Measurements from ENCODE around the gene RPUSD1. TPM values are rescaled to one million over a fixed set of nuclear protein-coding genes. Genes with fewer than 3 reads are reported as not detected.

RPUSD1 gene
- 22.4 and 26.2 TPM in 2 replicates for total RNA-seq (2016; rRNA removed; fragmentation: Illumina TruSeq; extraction: Trizol)
- total RNA-seq (2016; cell fraction: cytosol; rRNA removed; fragmentation: Illumina TruSeq; extraction: Trizol; ENCODE audit: low read depth): 18.7 and 21.8 TPM in 2 replicates
- 20.2 and 24.6 TPM in 2 replicates for total RNA-seq (2016; cell fraction: insoluble cytoplasmic fraction; rRNA removed; fragmentation: Illumina TruSeq; extraction: Trizol)
- 34.6 and 36.7 TPM in 2 replicates for total RNA-seq (2016; cell fraction: membrane; rRNA removed; fragmentation: Illumina TruSeq; extraction: Trizol)
- total RNA-seq (2016; cell fraction: nucleus; rRNA removed; fragmentation: Illumina TruSeq; extraction: Trizol): 13.4 and 16.9 TPM in 2 replicates
- polyA plus RNA-seq (2011; rRNA removed): 13.1 and 15.9 TPM in 2 replicates
- polyA plus RNA-seq (2011; cell fraction: cytosol; rRNA removed): 11.8 and 20.0 TPM in 2 replicates
- 47.0 and 47.2 TPM in 2 replicates for polyA plus RNA-seq (2011; cell fraction: nucleus; rRNA removed)
- polyA plus RNA-seq (2012): 6.9 and 11.4 TPM in 2 replicates
- 23.0 and 24.2 TPM in 2 replicates for polyA plus RNA-seq (2016; cell fraction: cytosol; fragmentation: Illumina TruSeq; extraction: Trizol; ENCODE audit: low read depth)
- 22.5 and 24.4 TPM in 2 replicates for polyA plus RNA-seq (2016; cell fraction: insoluble cytoplasmic fraction; fragmentation: Illumina TruSeq; extraction: Trizol; ENCODE audit: low read depth)
- 32.9 and 33.9 TPM in 2 replicates for polyA plus RNA-seq (2016; cell fraction: membrane; fragmentation: Illumina TruSeq; extraction: Trizol; ENCODE audit: low read depth)
- polyA plus RNA-seq (2016; cell fraction: nucleus; fragmentation: Illumina TruSeq; extraction: Trizol; ENCODE audit: insufficient read depth, low read depth): 29.7 and 35.5 TPM in 2 replicates
- polyA minus RNA-seq (2011; rRNA and poly(A)+ RNA removed; ENCODE audit: low replicate concordance): 20.0 and 21.5 TPM in 2 replicates
- polyA minus RNA-seq (2011; cell fraction: cytosol; rRNA and poly(A)+ RNA removed): 9.3 and 9.6 TPM in 2 replicates
- 8.9 and 13.2 TPM in 2 replicates for polyA minus RNA-seq (2011; cell fraction: nucleus; rRNA and poly(A)+ RNA removed)
- Bru-seq, nascent RNA: percentile 48 among the genes with signal in this experiment
- BruChase-seq, experiment 1, labeled RNA remaining after a 6-hour chase: percentile 77 among the genes with signal in this experiment
- percentile 61 among the genes with signal in this experiment for BruChase-seq, experiment 2, labeled RNA remaining after a 2-hour chase
- long read RNA-seq, experiment 1, transcript RPUSD1-201 (6 exons, 2,050 nt): major isoform, 17 of 48 reads
- long read RNA-seq, experiment 1, partial matches to known transcripts: 5 of 48 reads
- long read RNA-seq, experiment 1, other reads (novel, unspliced or antisense): 20 of 48 reads
- long read RNA-seq, experiment 2, transcript RPUSD1-207 (5 exons, 1,918 nt): minor isoform, 7 of 107 reads
- long read RNA-seq, experiment 2, transcript RPUSD1-201 (6 exons, 2,050 nt): major isoform, 32 of 107 reads
- long read RNA-seq, experiment 2, partial matches to known transcripts: 9 of 107 reads
- long read RNA-seq, experiment 2, other reads (novel, unspliced or antisense): 53 of 107 reads

DNA sequence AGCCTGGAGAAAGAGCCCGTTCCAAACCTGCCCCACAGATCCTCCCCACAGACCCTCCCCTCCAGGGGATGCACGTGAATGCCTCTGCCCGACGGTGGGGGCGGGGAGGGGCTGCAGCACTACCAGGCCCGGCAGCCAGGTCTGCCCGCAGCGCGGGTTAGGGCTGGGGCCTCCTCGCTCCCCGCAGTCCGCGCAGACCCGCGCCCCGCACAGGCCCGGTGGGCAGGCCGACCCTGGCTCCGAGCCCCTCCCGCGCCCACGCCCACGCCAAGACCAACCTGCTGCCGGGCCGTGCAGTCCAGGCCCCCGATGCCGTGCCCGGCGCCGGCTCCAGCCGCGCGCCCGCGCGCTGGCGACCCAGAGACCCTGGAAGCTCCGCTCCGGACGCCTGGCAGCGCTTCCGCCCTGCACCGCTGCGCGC lies at the start of gene RPUSD1:
Gene RPUSD1 (minus strand): TSS at position 404 of the 421 bp plus-strand sequence. CDS start 644 bp downstream, outside the sequence.
- peaks cover 0 to 4% of the 10 kb centered on the region in 2 experiments; a peak in 2 of 5 replicates for H3K27me3 ChIP-seq (ENCODE audit: control insufficient read depth in 1 of 2, insufficient read depth in 2 of 2, low read length in 2 of 2)
- no peak for DNase-seq (ENCODE audit: low spot score)
- POLR2A ChIA-PET: interaction anchor here (1.0 to 2.1 kb wide), 8 partner anchors 27 to 183 kb away, joined by 3 to 12 read pairs (median 5); partner anchors contain the start of genes ANTKMT, CIAO3, LMF1 and METRN
- peak within 1 kb of the TSS; percentile 47 for H3K27ac ChIP-seq (ENCODE audit: extremely low read length, insufficient read depth, low read length)
- no peak for FAIRE-seq
- H3K4me2 ChIP-seq (ENCODE audit: low read depth, low read length): peak within 1 kb of the TSS; percentile 88
- H3K4me3 ChIP-seq (replicated peaks in 1 of 3; ENCODE audit: insufficient read depth in 1 of 3, low read depth in 2 of 3, low read length in 3 of 3): peak within 1 kb of the TSS; percentile 71 to 96 (median 90)
- no peak within 1 kb of the TSS for H2AFZ ChIP-seq (ENCODE audit: low read length)
- no TSS peak for BruUV-seq (replicated peaks)
- in situ Hi-C loops (cut with HindIII; ENCODE audit: extremely low pct_ligation_motif_present, low pct_unique_long_range_greater_than_20kb) (loop anchor here (5.0 kb wide), 2 partner anchors 46 to 76 kb away; partner anchors contain the start of gene CIAO3), intact Hi-C loops (cut with micrococcal nuclease; ENCODE audit: unreplicated experiment) (no loop called here)
- H3K36me3 ChIP-seq (replicated peaks in 1 of 2; ENCODE audit: control insufficient read depth in 1 of 2, insufficient read depth in 2 of 2, low read length in 2 of 2): peaks cover 5 to 12% of the 10 kb centered on the region in 2 experiments; a peak in 3 of 5 replicates
- no peaks in the 10 kb centered on the region for H3K9me3 ChIP-seq (ENCODE audit: low read length)
- WGBS (ENCODE audit: low lambda C conversion rate): 0% methylated on average over 1 of the region's 45 CpGs
- peaks cover 3% of the 10 kb centered on the region for H3K79me2 ChIP-seq (ENCODE audit: insufficient read depth, low read length)
- H4K20me1 ChIP-seq (ENCODE audit: insufficient read depth, low read length): no peaks in the 10 kb centered on the region
- ATAC-seq: peak; percentile 47
- H3K9ac ChIP-seq (ENCODE audit: insufficient read depth, low read depth, low read length): peak within 1 kb of the TSS; percentile 82
- CTCF ChIA-PET (ENCODE audit: low intra/inter-chr PET ratio, low total read pairs): interaction anchor here (0.9 kb wide), 1 partner anchor 77 kb away, joined by 3 read pairs; no protein-coding TSS in a partner anchor
- H3K4me1 ChIP-seq (ENCODE audit: insufficient read depth, low read length): peaks cover 15% of the 10 kb centered on the region
- TF ChIP-seq POLR2A (IDR thresholded peaks at IDR 0.05; ENCODE audit: insufficient read depth in 1 of 2, low read depth in 2 of 2, low read length in 2 of 2) (peak in 1 of 2 experiments; percentile 63; a peak in 1 of 4 replicates), ARNT2 (CRISPR knock-in tag; IDR thresholded peaks at IDR 0.05; ENCODE audit: low read depth) (peak; percentile 5; the same call in 1 of the 2 replicates), YY1 (IDR thresholded peaks at IDR 0.05; ENCODE audit: insufficient read depth, insufficient replicate concordance, low read depth, low read length) (no peak), ZNF616 (CRISPR knock-in tag; IDR thresholded peaks at IDR 0.05; ENCODE audit: low read depth) (0 out of 2 replicates have a peak, but pooled peaks have one; percentile 12), TAF1 (CRISPR knock-in tag; IDR thresholded peaks at IDR 0.05) (peak; percentile 37; the same call in 1 of the 2 replicates), BCL3 (CRISPR knock-in tag; IDR thresholded peaks at IDR 0.05) (no peak), SPEN (CRISPR knock-in tag; IDR thresholded peaks at IDR 0.05; ENCODE audit: low read depth) (peak; percentile 38; the same call in 1 of the 2 replicates), SAP130 (CRISPR knock-in tag; IDR thresholded peaks at IDR 0.05; ENCODE audit: low read depth) (peak; percentile 7; the same call in 1 of the 2 replicates), SRY (CRISPR knock-in tag; IDR thresholded peaks at IDR 0.05) (no peak), DMAP1 (CRISPR knock-in tag; IDR thresholded peaks at IDR 0.05) (no peak), KAT8 (CRISPR knock-in tag; IDR thresholded peaks at IDR 0.05) (0 out of 2 replicates have a peak, but pooled peaks have one; percentile 5), ZNF513 (CRISPR knock-in tag; conservative IDR thresholded peaks at IDR 0.05) (no peak), ZNF460 (CRISPR knock-in tag; IDR thresholded peaks at IDR 0.05; ENCODE audit: borderline replicate concordance) (no peak), ZFX (CRISPR knock-in tag; IDR thresholded peaks at IDR 0.05; ENCODE audit: low read depth) (peak; percentile 83), ZNF768 (CRISPR knock-in tag; IDR thresholded peaks at IDR 0.05) (0 out of 2 replicates have a peak, but pooled peaks have one; percentile 9), REL (CRISPR knock-in tag; conservative IDR thresholded peaks at IDR 0.05) (peak; percentile 22; the same call in 1 of the 2 replicates), ZNF841 (CRISPR knock-in tag; IDR thresholded peaks at IDR 0.05; ENCODE audit: borderline replicate concordance) (peak; percentile 39; the same call in 1 of the 2 replicates)
